Jurkat, Clone E6-1 (cell line): ENCODE results near the gene NACC2. TPM values are rescaled to one million over a fixed set of nuclear protein-coding genes. Genes with fewer than 3 reads are reported as not detected.

Source experiments
- DNase-seq: peaks from one replicate; pipeline ENCODE4 v3.0.0-alpha.2; 2011; ENCODE audit warnings: low read depth, low spot score
- H3K4me3 ChIP-seq: 2 replicates; pipeline ENCODE4 v1.5.1; 2011; ENCODE audit warnings: mild to moderate bottlenecking, low read length, control low read depth, moderate library complexity
- polyA plus RNA-seq: library from polyadenylated mRNA; unstranded; fragments of >200 nt; gene quantifications from one replicate; pipeline ENCODE4 v1.2.1, GENCODE V29; 2012; ENCODE audit warnings: missing spikeins; ENCODE audit not compliant: insufficient read length, insufficient read depth

The NACC2 gene
- not detected for polyA plus RNA-seq

- no peak for DNase-seq
- H3K4me3 ChIP-seq = no peak within 1 kb of the TSS
These were observed at the start of gene NACC2 for GRCh38 chr9:136095070-136096058. TSS of gene NACC2 (minus strand) at chr9:136095289. CDS start at chr9:136050521, 44,768 bp downstream.

- H3K4me3 ChIP-seq = no peak overlapping the region
- DNase-seq = no peak
These were observed 49.4 kb upstream of the NACC2 start for GRCh38 chr9:136144450-136144849.

- H3K4me3 ChIP-seq = no peak overlapping the region
- DNase-seq = no peak
These were observed 48.3 kb upstream of the NACC2 start for GRCh38 chr9:136143215-136144001.

GRCh38 chr9:136142859-136143214, 47.7 kb upstream of the NACC2 start:
- DNase-seq = no peak
- H3K4me3 ChIP-seq = no peak overlapping the region

GRCh38 chr9:136142414-136142796, 47.3 kb upstream of the NACC2 start:
- DNase-seq = no peak

GRCh38 chr9:136141682-136142413, 46.8 kb upstream of the NACC2 start:
- H3K4me3 ChIP-seq = no peak overlapping the region
- DNase-seq = no peak

More at GRCh38 chr9:136142414-136142796, 47.3 kb upstream of the NACC2 start:
- H3K4me3 ChIP-seq = no peak overlapping the region

GRCh38 chr9:136140966-136141365, 45.9 kb upstream of the NACC2 start:
- H3K4me3 ChIP-seq = no peak overlapping the region
- DNase-seq = no peak

- no peak for DNase-seq
- no peak overlapping the region for H3K4me3 ChIP-seq
These were observed 45.0 kb upstream of the NACC2 start for GRCh38 chr9:136140046-136140445.

- H3K4me3 ChIP-seq = no peak overlapping the region
- peak; percentile 36 for DNase-seq
These were observed 43.5 kb upstream of the NACC2 start for GRCh38 chr9:136138566-136138965.

- no peak overlapping the region for H3K4me3 ChIP-seq
- no peak for DNase-seq
These were observed 42.5 kb upstream of the NACC2 start for GRCh38 chr9:136137321-136138265.

GRCh38 chr9:136136127-136136925, 41.2 kb upstream of the NACC2 start:
- DNase-seq = no peak
- no peak overlapping the region for H3K4me3 ChIP-seq

- H3K4me3 ChIP-seq = no peak overlapping the region
These were observed 40.4 kb upstream of the NACC2 start for GRCh38 chr9:136135326-136136126.

GRCh38 chr9:136133959-136134484, 38.9 kb upstream of the NACC2 start:
- DNase-seq = no peak
- H3K4me3 ChIP-seq = no peak overlapping the region

More at GRCh38 chr9:136135326-136136126, 40.4 kb upstream of the NACC2 start:
- no peak for DNase-seq

GRCh38 chr9:136133191-136133958, 38.3 kb upstream of the NACC2 start:
- H3K4me3 ChIP-seq = no peak overlapping the region
- no peak for DNase-seq

- DNase-seq = no peak
- no peak overlapping the region for H3K4me3 ChIP-seq
These were observed 37.5 kb upstream of the NACC2 start for GRCh38 chr9:136132512-136133050.
